Measurements from ENCODE around the gene TRAPPC3.

TRAPPC3 gene

DNA sequence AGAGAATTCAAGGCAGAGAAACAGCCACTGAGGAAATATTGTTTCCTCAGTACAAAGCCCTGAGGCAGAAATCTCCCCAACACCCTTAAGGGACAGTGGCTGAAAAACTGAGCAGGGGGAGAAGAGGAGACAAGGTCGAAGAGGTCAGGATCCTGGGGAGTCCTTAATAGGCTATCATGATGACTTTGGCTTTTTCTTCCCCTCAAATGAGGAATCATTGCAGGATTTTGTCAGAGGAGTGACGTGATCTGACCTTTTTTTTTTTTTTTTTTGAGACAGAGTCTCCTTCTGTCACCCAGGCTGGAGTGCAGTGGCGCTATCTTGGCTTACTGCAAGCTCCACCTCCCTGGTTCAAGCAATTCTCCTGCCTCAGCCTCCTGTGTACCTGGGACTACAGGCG, 16.9 kb upstream of the TRAPPC3 start (continued):
- TF ChIP-seq ZNF776 (tag by site-specific recombination; IDR thresholded peaks at IDR 0.05; ENCODE audit: borderline replicate concordance) (no peak), ZNF701 (tag by site-specific recombination; IDR thresholded peaks at IDR 0.05) (no peak), ZBTB48 (tag by site-specific recombination; IDR thresholded peaks at IDR 0.05) (no peak), TCF7L2 (IDR thresholded peaks at IDR 0.05; ENCODE audit: borderline replicate concordance, low read depth, low read length) (no peak), ZNF837 (tag by site-specific recombination; IDR thresholded peaks at IDR 0.05) (no peak), ZNF133 (tag by site-specific recombination; IDR thresholded peaks at IDR 0.05) (no peak), ZNF514 (tag by site-specific recombination; IDR thresholded peaks at IDR 0.05) (no peak)

DNA sequence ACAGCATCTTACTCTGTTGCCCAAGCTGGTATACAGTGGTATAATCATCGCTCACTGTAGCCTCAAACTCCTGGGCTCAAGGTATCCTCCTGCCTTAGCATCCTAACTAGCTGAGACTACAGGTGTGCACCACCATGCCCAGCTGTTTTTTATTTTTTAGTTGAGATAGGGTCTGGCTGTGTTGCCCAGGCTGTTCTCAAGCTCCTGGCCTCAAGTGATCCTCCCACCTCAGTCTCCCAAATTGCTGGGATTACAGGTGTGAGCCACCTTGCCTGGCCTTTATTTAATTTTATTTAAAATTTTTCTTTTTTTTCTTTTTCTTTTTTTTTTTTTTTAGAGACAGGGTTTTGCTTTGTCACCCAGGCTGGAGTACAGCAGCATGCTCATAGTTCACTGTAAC, 15.9 kb upstream of the TRAPPC3 start:
- H3K36me3 ChIP-seq (ENCODE audit: control insufficient read depth in 2 of 2, insufficient read depth in 1 of 2, low read length in 2 of 2): peaks cover 0 to 66% of the 10 kb centered on the region in 2 experiments; a peak in 2 of 3 replicates
- H3K4me1 ChIP-seq (ENCODE audit: control insufficient read depth, insufficient read depth, low read length): no peaks in the 10 kb centered on the region
- TF ChIP-seq ZNF121 (tag by site-specific recombination; IDR thresholded peaks at IDR 0.05) (peak; percentile 69), ZNF19 (tag by site-specific recombination; IDR thresholded peaks at IDR 0.05; ENCODE audit: low read depth) (no peak), ZNF664 (tag by site-specific recombination; IDR thresholded peaks at IDR 0.05) (peak; percentile 89)
- H3K27ac ChIP-seq (ENCODE audit: extremely low read depth, low read depth, low read length): no peak overlapping the region
- no peak overlapping the region for H3K4me3 ChIP-seq (ENCODE audit: low read depth, low read length)
- CTCF ChIA-PET: interaction anchor here (1.1 to 2.0 kb wide), 2 partner anchors 16 to 30 kb away, joined by 3 to 10 read pairs; partner anchors contain the start of gene TRAPPC3
- H3K9me3 ChIP-seq (ENCODE audit: control insufficient read depth, insufficient read depth, low read depth, low read length): no peaks in the 10 kb centered on the region
- POLR2A ChIA-PET: interaction anchor here (0.6 kb wide), 1 partner anchor 21 kb away, joined by 4 read pairs; no protein-coding TSS in a partner anchor

DNA sequence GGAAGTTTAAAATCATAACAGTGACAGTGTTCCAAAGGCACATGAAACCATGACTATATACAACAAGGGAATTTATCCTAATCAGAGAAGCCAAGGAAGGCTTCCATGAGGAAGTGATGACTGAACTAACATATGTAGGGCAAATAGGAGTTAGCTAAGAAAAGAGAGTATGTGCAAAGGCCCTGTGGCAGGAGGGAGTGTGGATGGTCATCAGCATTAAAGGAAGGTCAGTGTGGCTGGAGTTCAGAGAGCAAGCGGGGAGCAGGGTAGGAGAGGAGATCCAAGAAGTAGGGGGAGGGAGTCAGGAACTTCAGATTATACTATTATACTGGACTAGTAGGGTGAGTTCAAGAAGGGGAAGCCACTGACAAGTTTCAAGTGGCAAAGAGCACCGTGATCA, 15.1 kb upstream of the TRAPPC3 start:
- POLR2A ChIA-PET: no interaction called here
- CTCF ChIA-PET: interaction anchor here (2.0 kb wide), 1 partner anchor 15 kb away, joined by 10 read pairs; the partner anchor contains the start of gene TRAPPC3
- H3K27ac ChIP-seq (ENCODE audit: extremely low read depth, low read depth, low read length): no peak overlapping the region
- no peaks in the 10 kb centered on the region for H3K4me1 ChIP-seq (ENCODE audit: control insufficient read depth, insufficient read depth, low read length)
- H3K36me3 ChIP-seq (ENCODE audit: control insufficient read depth in 2 of 2, insufficient read depth in 1 of 2, low read length in 2 of 2): peaks cover 0 to 66% of the 10 kb centered on the region in 2 experiments; a peak in 2 of 3 replicates
- no peak overlapping the region for H3K4me3 ChIP-seq (ENCODE audit: low read depth, low read length)
- no peaks in the 10 kb centered on the region for H3K9me3 ChIP-seq (ENCODE audit: control insufficient read depth, insufficient read depth, low read depth, low read length)
- TF ChIP-seq, protein P1, sequence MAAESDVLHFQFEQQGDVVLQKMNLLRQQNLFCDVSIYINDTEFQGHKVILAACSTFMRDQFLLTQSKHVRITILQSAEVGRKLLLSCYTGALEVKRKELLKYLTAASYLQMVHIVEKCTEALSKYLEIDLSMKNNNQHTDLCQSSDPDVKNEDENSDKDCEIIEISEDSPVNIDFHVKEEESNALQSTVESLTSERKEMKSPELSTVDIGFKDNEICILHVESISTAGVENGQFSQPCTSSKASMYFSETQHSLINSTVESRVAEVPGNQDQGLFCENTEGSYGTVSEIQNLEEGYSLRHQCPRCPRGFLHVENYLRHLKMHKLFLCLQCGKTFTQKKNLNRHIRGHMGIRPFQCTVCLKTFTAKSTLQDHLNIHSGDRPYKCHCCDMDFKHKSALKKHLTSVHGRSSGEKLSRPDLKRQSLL (tag by site-specific recombination; IDR thresholded peaks at IDR 0.05): no peak
- TF ChIP-seq ZNF664 (tag by site-specific recombination; IDR thresholded peaks at IDR 0.05): no peak
- TF ChIP-seq ZNF140 (tag by site-specific recombination; IDR thresholded peaks at IDR 0.05): no peak
- TF ChIP-seq, protein P2, sequence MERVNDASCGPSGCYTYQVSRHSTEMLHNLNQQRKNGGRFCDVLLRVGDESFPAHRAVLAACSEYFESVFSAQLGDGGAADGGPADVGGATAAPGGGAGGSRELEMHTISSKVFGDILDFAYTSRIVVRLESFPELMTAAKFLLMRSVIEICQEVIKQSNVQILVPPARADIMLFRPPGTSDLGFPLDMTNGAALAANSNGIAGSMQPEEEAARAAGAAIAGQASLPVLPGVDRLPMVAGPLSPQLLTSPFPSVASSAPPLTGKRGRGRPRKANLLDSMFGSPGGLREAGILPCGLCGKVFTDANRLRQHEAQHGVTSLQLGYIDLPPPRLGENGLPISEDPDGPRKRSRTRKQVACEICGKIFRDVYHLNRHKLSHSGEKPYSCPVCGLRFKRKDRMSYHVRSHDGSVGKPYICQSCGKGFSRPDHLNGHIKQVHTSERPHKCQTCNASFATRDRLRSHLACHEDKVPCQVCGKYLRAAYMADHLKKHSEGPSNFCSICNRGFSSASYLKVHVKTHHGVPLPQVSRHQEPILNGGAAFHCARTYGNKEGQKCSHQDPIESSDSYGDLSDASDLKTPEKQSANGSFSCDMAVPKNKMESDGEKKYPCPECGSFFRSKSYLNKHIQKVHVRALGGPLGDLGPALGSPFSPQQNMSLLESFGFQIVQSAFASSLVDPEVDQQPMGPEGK (tag by site-specific recombination; IDR thresholded peaks at IDR 0.05): no peak
- no peak for TF ChIP-seq MZF1 (tag by site-specific recombination; IDR thresholded peaks at IDR 0.05; ENCODE audit: borderline replicate concordance)
- no peak for TF ChIP-seq ZNF600 (tag by site-specific recombination; IDR thresholded peaks at IDR 0.05)
- 0 out of 2 replicates have a peak, but pooled peaks have one; percentile 3 for TF ChIP-seq ZNF654 (tag by site-specific recombination; IDR thresholded peaks at IDR 0.05; ENCODE audit: low read depth)
- TF ChIP-seq, protein P3, sequence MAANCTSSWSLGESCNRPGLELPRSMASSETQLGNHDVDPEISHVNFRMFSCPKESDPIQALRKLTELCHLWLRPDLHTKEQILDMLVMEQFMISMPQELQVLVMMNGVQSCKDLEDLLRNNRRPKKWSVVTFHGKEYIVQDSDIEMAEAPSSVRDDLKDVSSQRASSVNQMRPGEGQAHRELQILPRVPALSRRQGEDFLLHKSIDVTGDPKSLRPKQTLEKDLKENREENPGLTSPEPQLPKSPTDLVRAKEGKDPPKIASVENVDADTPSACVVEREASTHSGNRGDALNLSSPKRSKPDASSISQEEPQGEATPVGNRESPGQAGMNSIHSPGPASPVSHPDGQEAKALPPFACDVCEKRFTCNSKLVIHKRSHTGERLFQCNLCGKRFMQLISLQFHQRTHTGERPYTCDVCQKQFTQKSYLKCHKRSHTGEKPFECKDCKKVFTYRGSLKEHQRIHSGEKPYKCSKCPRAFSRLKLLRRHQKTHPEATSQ (tag by site-specific recombination; IDR thresholded peaks at IDR 0.05): no peak
- TF ChIP-seq ZNF266 (tag by site-specific recombination; IDR thresholded peaks at IDR 0.05; ENCODE audit: low read depth): no peak
- TF ChIP-seq, protein P4, sequence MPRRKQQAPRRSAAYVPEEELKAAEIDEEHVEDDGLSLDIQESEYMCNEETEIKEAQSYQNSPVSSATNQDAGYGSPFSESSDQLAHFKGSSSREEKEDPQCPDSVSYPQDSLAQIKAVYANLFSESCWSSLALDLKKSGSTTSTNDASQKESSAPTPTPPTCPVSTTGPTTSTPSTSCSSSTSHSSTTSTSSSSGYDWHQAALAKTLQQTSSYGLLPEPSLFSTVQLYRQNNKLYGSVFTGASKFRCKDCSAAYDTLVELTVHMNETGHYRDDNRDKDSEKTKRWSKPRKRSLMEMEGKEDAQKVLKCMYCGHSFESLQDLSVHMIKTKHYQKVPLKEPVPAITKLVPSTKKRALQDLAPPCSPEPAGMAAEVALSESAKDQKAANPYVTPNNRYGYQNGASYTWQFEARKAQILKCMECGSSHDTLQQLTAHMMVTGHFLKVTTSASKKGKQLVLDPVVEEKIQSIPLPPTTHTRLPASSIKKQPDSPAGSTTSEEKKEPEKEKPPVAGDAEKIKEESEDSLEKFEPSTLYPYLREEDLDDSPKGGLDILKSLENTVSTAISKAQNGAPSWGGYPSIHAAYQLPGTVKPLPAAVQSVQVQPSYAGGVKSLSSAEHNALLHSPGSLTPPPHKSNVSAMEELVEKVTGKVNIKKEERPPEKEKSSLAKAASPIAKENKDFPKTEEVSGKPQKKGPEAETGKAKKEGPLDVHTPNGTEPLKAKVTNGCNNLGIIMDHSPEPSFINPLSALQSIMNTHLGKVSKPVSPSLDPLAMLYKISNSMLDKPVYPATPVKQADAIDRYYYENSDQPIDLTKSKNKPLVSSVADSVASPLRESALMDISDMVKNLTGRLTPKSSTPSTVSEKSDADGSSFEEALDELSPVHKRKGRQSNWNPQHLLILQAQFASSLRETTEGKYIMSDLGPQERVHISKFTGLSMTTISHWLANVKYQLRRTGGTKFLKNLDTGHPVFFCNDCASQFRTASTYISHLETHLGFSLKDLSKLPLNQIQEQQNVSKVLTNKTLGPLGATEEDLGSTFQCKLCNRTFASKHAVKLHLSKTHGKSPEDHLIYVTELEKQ (tag by site-specific recombination; IDR thresholded peaks at IDR 0.05; ENCODE audit: borderline replicate concordance): no peak
- TF ChIP-seq, protein P5, sequence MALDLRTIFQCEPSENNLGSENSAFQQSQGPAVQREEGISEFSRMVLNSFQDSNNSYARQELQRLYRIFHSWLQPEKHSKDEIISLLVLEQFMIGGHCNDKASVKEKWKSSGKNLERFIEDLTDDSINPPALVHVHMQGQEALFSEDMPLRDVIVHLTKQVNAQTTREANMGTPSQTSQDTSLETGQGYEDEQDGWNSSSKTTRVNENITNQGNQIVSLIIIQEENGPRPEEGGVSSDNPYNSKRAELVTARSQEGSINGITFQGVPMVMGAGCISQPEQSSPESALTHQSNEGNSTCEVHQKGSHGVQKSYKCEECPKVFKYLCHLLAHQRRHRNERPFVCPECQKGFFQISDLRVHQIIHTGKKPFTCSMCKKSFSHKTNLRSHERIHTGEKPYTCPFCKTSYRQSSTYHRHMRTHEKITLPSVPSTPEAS (tag by site-specific recombination; IDR thresholded peaks at IDR 0.05): no peak
- TF ChIP-seq HOXC10 (CRISPR knock-in tag; IDR thresholded peaks at IDR 0.05): no peak
